Medulla oblongata (tissue), 1 donor: ENCODE results near the gene MBOAT2.

Experiments
- DNase-seq: peaks from one replicate; pipeline ENCODE4 v3.0.0-alpha.2; 2015; ENCODE audit errors: extremely low spot score

Gene MBOAT2

GRCh38 chr2:9018109-9018508 is 14.6 kb upstream of the MBOAT2 start:
- DNase-seq = no peak

- no peak for DNase-seq
These were observed 13.9 kb upstream of the MBOAT2 start for GRCh38 chr2:9017411-9017810.

GRCh38 chr2:9015998-9016397 is 12.5 kb upstream of the MBOAT2 start:
- no peak for DNase-seq

- no peak for DNase-seq
These were observed 9.9 kb upstream of the MBOAT2 start for GRCh38 chr2:9013403-9013802.

DNA sequence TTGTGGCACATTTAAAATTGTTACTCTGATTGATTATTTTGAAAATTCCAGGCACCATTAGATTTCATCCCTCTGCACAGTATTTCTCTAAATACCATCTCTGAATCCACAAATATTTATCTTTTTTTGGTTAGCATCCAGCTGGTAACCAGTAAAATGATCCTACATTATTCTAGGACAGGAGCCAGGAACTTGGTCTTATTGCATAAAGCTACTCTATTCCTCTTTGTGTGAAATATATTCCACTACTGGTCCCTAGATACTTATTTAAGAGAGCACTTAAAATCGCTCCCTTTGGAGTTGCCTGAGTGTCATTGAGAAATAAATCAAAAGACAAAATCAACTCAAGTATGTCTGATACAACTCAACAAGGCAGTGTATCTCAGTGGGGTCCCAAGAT is 7.4 kb upstream of the MBOAT2 start:
- no peak for DNase-seq

- peak; percentile 46 for DNase-seq
These were observed 5.6 kb upstream of the MBOAT2 start for GRCh38 chr2:9008951-9009664.

DNA sequence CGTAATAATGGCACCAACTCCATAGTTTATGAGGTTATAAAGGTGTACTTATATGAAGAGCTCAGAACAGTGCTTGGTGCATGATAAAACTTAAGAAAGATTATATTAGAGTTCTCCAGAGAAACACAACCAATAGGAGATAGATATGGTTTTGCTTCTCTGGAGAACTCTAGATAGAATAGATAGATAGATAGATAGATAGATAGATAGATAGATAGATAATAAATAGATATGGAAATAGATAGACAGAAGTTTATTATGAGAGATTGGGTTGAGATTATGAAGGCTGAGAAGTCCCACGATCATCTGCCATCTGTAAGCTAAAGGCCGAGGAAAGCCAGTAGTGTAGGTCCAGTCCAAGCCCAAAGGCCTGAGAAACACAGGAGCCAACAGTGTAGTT is 2.9 kb upstream of the MBOAT2 start:
- no peak for DNase-seq

DNA sequence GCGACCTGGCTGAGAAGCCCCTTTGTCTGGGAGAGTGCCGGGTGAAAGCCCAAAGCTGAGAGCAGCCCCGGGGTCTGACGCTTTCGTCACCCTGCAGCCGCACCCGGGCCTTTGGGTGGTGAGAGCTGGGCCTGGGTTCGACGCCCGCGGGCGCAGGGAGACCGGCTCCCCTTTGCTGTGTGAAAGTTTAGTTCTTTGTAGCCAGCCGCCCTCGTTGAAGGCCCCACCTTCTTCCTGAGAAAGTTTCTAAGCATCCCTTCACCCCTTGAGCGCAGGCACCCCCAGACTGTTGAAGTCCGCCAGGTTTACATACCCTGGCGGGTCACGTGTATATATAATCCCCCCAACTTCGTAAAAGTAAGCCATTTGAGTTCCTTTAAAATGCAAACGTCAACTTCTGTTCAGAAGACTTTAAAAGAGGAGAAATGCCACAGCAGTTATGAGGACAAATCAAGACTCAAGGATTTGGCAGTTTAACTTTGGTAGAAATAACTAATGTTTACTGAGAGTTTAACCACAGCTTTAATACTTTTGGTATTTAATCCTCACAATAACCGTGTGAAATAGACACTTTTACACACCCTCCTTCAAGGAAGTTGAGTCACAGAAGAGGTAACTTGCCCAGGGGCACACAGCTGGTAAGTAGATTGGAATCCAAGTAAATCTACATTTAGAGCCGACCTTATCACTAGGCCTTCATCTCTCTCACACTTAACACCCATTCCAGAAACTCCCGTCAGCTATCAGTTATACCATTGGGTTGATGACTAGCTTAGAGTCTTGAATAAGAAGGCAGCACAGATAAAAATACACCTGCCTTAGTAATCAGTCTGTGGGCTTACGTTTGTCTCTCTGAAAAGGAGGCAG is 1.1 kb upstream of the MBOAT2 start:
- peak; percentile 8 for DNase-seq

DNA sequence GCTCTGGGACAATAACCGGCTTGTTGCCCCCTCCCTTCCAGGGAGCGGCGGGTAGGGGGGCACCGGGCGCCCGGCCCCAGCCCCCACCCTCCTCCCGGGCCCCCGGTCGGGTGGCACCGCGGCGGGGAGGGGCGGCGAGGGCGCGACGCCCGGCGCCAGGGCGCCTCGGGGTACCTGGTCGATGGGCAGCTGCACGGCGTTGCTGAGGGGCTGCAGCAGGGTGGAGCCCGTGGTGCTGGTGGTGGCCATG is 193 bp downstream of the MBOAT2 start:
- no peak for DNase-seq

GRCh38 chr2:9002637-9003365 is 683 bp downstream of the MBOAT2 start:
- peak; percentile 52 for DNase-seq

GRCh38 chr2:9002313-9002636 is 1.2 kb downstream of the MBOAT2 start:
- DNase-seq = peak; percentile 44

DNA sequence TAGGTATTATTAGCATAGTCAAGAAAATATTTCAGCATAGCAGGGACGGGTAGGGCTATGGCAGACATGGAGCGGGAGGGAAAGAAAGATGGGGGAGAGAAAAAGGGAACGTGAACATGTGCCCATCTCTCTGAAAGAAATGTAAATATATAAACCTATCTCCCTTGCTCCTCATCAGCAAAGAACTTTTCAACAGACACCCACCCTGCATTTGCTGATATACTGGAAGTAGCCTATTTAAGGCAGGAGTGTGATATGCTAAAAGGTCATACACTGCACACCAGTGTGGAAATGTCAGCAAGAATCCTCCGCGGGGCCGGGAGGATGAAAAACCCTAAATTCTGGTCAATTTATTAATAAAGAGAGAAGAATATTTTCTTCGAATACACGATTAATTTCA is 1.7 kb downstream of the MBOAT2 start:
- DNase-seq = peak; percentile 15

GRCh38 chr2:9001229-9001628 is 2.3 kb downstream of the MBOAT2 start:
- peak; percentile 32 for DNase-seq

DNA sequence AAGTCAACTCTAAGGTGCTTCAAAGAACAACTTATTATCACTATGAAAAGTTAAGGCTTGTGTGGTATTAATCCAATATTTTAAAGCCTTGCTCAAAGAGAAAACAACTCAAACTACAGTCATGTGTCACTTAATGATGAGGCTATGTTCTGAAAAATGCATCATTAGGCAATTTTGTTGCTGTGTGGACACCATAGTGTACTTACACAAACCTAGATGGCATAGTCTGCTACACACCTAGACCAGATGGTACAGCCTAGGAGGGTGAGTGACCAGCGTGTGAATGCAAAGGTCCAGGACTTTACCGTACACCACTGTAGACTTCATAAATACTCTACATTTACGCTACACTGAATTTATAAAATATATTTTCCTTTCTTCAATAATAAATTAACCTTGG is 3.0 kb downstream of the MBOAT2 start:
- no peak for DNase-seq

DNA sequence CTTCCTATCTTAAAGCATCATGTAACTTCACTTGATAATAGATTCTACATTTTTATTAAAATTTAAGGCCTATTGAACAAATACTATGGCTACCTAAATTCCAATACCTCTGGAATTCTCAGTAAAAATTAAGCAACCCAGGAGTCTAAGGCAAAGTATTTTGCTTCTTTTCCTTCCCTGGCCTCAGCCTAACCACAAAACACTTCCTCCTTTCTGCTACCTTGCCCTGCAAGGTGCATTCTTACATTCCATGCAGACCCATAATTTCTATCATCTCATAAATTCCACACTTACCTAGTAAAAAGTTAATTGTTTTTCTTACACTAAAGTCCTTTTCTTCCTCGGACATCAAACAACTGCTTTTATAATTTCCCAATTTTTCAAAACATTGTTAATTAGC is 3.7 kb downstream of the MBOAT2 start:
- no peak for DNase-seq

DNA sequence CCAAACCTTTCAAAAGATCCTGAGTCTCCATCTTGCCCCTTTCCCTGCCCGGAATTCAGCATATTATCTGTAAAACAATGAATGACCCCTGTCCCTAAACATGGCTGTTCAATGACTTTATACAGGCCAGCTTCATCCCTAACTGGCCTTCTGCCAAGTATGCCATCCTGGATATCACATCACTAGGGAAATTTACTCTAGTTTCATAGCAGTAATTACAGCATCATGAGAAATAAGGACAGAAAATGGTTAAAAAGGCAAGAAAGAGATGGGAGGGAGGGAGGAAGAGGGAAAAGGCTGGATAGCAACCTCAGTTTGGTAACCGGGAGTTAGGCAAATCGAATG is 4.4 kb downstream of the MBOAT2 start:
- DNase-seq = no peak

GRCh38 chr2:8998418-8999101 is 4.9 kb downstream of the MBOAT2 start:
- no peak for DNase-seq

- no peak for DNase-seq
These were observed 5.9 kb downstream of the MBOAT2 start for GRCh38 chr2:8997631-8998030.

DNA sequence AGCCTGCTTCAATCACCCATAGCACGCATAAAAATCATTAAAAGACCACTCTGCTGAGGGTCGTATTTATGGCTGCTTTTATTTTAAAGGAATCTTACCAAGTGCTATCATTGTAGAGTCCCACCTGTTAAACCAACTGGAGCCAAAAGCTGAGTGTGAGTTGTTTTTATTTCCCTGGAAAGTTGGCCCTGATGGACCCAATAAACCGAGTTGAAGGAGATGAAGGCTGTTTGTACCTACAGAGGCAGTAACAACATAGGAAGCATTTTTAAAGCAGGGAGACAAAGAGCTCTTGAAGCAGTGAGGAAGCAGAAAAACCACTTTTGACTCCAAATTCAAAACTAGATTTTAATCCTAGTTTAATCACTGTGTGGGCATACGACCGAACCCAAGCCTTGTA is 6.4 kb downstream of the MBOAT2 start:
- no peak for DNase-seq

DNA sequence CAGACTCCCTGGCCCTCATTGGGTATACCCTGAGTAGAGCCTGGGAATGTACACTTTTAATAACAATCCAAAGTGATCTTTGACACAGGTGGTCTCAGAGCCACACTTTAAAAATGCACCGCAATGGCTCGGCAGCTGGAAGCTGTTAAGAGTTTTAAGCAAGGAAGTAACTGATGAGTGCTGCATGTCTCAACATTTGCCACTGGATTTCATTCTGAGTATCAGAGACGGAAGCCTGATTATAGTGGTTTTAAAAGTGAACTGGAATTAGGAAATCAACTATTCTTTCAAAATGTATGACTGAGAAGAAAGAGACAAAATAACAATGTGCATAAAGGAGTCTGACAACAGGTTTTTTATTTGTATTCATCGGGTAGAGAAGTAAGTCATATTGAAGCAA is 7.5 kb downstream of the MBOAT2 start:
- DNase-seq = no peak

DNA sequence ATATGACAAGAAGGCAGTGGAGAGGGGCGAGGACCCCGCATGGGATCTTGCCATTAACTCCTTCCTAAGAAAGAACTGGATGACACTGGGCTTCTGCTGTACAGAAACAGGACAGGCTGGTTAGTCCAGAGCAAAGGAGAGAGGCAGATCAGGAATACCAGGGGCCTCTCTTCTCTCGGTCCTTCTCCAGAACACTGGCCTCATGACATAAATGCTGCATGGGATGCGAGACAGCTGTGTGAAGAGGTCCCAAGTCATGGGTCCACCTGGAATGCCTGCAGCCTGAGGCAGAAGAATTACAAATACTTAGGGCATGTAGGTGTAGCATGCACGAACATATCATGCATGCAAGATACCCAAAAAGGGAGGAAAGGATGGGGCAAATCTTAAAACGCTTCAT is 9.1 kb downstream of the MBOAT2 start:
- DNase-seq = no peak

GRCh38 chr2:8993902-8994278 is 9.6 kb downstream of the MBOAT2 start:
- no peak for DNase-seq
